ENCODE data around the gene ATG16L1.
"Not testable (repeated sequence)": the region's sequence is repeated elsewhere in the genome, so short reads cannot be mapped to it uniquely, and the experiment has no call there.

Gene ATG16L1

DNA sequence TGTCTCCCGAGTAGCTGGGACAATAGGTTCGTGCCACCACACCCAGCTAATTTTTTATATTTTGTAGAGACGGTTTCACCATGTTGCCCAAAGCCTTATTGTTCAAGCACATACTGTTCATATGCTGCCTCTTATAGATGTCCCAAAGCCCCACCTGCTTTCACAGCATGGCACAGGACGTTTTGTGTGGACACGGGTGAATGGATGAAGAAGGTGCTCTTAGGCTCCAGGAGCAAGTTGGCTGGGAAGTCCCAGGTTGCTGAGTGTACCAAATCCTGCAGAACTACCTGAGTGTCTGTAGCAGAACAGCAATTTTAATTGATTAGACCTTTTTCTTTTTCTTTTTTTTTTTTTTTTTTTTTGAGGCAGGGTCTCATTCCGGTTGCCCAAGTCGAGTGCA lies 45.6 kb downstream of the ATG16L1 start:
- no peak for DNase-seq

DNA sequence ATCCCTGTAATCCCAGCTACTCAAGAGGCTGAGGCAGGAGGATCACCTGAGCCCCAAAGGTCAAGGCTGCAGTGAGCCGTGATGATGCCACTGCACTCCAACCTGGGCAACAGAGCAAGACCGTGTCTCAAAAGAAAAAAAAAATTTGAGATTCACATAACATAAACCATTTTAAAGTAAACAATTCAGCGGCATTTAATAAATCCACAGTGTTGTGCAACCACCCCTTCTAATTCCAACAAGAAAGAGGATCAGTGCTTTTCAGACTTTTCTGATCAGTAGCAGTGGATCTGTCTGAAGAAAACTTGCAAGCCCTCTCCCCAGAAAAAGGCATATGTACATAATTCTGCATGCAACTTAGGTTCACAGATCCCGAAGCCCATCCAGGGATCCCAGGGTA lies 48.9 kb downstream of the ATG16L1 start:
- no peak for DNase-seq

DNA sequence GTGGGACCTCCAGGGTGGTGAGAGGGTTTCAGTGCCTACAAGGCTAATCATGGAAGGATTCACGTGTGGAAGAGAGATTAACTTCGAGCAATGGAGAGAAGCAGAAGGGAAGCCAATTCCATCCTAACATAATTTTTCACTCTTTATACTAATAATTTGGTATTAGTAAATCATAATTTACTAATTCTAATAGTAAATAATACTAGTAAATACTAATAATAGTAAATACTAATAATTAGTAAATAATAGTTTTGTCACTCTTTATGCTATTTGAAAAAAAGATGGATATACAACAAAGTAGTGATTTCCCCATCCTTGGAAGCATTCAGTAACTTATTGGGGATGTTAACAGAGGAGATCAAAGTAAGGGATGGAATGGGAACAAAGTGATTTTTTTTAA lies 49.8 kb downstream of the ATG16L1 start:
- no peak for DNase-seq

DNA sequence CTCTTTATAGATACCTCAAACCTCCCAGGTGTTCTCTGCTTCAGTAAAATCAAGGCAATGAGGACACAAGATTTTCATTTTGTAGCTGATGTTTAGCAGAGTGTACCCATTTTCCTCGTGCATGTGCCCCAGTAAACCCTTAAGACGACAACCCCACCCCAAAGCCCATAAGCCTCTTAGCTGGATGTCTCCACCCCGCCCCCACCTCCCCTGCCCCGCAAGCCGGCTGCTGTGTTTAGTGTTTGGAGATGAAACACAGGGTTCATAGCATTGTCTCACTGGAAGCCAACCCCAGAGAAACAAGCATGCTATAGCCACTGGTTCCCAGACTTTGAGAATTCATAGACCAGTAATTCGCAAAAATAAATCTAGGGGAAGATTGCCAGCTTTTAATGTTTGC lies 50.3 kb downstream of the ATG16L1 start:
- DNase-seq, result no peak

DNA sequence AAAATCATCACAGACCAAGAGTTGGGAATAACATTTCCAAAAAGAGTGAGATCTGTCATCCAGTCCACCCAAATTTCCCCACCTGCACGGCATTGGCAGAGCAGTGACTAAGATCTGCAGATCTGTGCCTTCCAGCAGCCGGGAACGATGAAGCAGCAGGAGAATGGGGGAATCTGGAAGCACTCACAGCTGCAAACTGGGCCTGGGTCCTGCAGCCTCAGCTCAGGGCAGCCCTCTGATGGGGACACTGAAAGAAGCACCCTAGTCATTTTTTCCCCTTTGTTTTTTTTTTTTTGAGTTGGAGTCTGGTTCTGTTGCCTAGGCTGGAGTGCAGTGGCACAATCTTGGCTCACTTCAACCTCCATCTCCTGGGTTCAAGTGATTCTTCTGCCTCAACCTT lies 51.8 kb downstream of the ATG16L1 start:
- no peak for DNase-seq

DNA sequence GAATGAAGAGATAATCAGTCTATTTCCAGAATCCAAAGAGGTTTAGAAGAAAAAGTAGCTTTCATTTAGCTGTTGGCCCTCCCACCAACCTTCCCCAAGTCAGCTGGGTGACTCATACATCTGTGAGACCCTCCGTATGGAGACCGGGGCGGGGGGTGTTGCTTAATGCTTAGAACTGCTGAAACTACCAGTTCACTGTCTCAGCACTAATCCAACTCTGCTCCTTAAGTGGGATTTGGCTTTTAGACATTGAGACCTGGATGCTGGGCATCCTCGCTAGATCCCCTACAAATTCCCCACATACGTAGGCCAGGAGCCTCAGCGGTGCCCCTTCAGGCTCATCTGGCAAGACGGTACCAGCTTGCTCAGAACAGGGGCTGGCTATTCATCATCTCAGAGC lies 56.1 kb downstream of the ATG16L1 start, which contains the start of gene SAG:
Gene SAG (plus strand): TSS at position 252 of the 400 bp plus-strand sequence. CDS start 1,374 bp downstream, outside the sequence.
- no peak for DNase-seq

DNA sequence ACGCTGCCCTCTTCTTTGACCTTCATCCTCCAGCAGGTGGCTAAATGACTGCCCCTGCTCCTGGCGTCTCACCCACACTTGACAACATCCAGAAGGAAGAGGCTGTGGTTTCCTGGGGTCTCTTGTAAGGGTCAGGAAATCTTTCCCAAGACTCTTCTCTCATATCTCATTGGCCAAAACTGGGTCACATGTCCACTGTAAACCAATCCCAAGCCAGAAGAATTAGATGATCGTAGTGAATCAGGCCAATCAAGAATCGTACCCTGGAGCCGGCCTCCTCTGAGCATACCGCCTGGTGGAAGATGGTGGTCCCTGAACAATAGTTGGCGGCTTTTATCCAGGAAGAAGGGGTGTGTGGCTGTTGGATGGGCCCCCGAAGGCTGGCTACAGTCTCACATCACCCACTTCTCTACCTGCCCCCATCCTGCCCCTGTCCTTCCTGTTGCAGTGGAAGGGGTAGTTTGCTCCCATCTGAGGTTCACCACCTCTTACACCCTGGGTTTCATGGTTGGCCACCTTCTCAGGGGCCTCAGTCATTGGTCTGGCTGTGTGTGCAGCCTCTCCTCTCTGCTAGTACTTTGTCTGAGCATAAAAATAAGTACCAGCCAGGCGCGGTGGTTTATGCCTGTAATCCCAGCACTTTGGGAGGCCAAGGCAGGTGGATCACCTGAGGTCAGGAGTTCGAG lies 59.9 kb downstream of the ATG16L1 start:
- DNase-seq, result no peak

DNA sequence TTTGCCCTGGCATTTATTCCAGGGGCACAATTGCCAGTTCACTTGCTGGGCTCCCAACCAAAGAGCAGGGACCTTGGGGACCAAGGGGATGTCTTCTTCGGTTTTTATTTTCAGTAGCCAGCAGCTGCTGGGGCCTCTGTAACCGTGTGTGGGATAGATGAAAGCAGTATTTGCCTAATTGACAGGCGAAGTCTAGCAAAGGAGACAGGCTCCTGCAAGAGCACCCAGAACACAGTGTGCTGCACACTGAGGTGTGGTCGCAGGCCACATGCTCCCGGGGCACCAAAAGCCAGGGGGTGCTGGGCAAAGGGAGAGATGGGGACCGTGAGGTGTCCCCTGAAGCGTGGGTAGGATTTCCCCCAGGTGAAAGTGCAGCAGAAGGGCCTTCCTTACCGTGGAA lies 61.4 kb downstream of the ATG16L1 start:
- DNase-seq, result no peak

DNA sequence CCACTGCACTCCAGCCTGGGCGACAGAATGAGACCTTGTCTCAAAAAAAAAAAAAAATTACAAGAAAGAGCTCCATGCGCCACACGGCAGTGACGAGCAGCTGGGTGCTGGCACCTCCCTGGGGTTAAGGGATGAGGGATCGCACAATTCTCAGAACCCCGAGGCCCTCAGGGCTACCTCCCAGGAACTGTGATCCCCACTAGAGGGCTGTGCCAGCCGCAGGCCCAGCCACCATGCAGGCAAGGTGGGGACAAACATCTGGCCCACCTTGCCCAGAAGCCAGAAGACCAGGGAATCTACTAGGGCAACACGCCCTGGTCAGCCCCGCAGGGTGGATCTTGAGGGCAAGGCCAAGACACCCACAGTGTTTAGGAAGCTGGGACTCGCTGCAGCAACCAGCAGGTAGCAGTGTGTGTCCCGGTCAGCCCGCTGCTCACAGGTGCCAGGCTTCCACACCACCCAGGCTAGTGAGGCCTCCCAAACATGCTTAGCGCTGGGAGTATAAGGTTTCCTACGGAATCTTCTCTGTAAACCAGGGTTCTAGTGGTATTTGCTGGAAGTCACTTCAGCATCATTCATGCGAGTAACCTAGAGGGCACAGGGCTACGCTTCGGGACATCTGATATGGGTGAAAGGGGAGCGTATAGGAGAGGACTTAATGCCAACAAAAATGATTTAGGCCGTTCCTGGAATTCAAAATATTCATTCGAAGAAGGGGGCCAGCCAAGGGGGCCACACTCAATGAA lies 62.9 kb downstream of the ATG16L1 start:
- DNase-seq, result no peak

DNA sequence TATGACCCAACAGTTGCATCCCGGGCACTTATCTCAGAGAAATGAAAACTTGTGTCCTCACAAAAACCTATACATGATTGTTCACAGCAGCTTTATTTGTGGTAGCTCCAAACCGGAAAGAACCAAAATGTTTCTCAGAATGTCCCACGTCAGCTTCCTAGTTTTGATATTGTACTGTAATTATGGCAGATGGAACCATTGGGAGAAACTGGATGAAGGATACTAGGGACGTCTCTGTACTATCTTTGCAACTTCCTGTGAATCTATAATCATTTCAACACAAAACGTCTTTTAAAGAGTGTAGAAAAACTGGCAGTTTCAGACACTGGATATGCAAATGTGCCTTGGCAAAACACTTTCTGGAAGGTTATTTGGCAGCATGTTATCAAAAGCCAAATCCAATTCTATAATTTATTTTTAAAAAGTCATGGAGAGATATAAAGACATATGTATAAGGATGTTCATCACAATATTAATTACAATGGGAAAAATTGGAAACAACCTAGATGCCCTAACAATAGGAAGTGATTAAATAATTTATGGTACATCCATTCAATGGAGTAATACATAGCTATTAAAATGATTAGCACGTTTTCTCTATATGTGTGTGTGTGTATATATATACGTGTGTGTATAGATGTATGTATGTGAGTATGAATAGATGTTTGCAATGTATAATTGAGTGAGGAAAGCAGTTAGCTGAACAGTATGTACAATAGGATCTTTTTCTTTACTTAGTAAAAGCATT lies 65.9 kb downstream of the ATG16L1 start:
- DNase-seq, result no peak

DNA sequence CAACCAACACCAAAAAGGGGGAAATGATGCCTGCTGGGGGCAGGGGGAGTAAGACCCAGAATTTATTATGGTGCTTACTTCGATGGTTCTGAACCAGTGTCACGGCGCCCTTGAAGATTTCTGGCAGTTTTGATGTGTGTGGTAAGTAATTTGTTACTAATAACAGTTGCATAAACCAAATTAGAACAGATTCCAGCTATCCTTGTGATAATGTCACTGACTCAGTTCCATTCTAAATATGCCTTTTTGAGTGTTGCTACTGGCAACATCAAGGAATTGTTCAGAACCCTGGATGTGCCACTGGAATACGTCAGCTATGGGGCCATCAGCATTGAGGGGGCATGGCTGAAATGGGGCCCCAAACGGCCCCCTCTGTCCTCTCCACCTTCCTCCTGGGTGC lies 67.8 kb downstream of the ATG16L1 start:
- no peak for DNase-seq

DNA sequence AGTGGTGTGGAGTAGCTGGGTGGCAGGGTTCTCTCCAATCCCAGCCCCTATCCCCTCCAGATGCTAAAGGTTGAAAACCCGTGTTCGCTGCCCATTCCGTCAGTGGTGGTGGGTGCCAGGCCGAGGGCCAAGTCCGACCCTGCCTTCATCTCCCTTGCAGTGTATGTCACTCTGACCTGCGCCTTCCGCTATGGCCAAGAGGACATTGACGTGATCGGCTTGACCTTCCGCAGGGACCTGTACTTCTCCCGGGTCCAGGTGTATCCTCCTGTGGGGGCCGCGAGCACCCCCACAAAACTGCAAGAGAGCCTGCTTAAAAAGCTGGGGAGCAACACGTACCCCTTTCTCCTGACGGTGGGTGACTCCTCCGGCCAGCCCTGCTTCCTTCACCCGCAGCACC lies 69.0 kb downstream of the ATG16L1 start:
- DNase-seq, result no peak

DNA sequence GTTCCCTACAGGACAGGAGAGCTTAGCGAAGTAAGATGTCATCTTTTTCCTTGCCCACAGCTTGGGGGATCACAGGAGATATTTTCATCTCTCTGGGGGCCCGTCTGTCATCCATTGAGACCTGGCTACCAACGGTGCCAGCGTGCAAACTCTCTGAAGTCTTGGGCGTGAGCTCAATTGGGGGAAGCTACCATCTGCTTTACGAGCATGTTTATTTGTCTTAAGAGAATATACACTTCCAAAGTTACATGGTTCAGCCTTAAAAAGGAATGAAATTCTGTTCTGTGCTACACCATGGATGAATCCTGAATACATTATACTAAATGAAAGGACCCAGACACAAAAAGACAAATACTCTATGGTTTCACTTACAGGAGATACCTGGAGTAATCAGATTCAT lies 69.7 kb downstream of the ATG16L1 start:
- no peak for DNase-seq

DNA sequence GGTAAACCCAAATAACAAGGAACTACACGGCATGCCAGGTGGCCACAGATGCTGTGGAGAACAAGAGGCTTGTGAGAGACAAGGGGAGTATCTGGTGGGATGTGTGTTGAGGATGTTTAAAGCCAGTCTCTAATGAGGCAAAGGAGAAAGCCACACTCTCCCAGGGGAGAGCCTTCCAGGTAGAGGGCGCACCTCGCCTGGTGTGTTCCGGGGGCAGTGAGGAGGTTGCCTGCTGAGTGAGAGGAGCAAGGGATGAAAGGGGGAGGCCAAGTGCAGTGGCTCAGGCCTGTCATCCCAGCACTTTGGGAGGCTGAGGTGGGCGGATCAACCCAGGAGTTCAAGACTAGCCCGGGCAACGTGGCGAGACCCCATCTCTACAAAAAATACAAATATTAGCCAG lies 72.4 kb downstream of the ATG16L1 start:
- no peak for DNase-seq

DNA sequence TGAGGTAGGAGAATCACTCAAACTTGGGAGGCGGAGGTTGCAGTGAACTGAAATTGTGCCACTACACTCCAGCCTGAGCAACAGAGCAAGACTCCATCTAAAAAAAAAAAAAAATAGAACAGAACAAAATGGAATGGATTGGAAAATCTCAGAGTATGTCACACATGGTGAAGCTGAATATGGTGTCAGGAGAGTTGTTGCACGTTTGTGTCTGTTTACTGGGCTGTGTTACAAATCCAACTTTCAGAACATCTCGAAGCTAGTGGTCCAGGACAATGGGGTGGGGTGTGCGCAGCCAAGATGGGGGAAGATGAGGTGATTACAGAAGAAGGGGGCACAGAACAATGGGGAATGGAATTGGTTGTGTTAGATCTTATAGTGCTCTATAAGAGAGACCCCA lies 73.8 kb downstream of the ATG16L1 start:
- no peak for DNase-seq

DNA sequence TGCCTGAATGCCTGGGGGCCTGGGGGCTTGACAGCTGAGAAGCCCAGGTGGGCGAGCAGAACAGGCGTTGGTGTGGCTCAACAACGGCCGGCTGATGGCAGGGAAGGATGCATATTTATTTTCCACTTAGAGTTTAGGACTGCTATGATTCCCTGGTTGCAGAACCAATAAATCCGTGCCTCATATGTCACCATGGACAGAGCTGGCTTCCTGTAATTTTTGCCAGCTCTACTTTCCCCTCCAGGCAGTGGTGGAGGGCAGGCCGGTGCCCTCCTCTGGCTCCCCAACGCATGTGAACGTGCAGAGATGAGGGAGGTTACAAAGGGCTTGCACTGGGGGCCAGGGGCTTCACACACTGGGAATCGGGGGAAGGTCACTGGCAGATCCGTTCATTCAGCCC lies 74.3 kb downstream of the ATG16L1 start:
- DNase-seq, result no peak

DNA sequence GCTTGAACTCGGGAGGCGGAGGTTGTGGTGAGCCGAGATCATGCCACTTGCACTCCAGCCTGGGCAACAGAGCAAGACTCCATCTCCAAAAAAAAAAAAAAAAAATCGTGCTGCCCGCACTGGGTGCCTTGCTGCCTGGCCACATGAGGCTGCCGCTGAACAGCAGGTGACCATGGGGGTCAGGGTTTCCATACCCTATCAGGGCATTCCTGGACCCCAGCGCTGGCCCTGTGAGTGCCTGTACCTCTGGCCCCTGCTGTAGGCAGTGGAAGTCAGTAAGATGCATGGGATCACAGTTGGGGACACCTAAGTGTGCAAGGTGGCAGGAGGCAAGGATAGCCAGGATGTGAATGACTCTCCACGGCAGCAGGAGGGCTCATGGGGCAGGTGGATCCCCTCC lies 75.0 kb downstream of the ATG16L1 start:
- DNase-seq, result no peak

DNA sequence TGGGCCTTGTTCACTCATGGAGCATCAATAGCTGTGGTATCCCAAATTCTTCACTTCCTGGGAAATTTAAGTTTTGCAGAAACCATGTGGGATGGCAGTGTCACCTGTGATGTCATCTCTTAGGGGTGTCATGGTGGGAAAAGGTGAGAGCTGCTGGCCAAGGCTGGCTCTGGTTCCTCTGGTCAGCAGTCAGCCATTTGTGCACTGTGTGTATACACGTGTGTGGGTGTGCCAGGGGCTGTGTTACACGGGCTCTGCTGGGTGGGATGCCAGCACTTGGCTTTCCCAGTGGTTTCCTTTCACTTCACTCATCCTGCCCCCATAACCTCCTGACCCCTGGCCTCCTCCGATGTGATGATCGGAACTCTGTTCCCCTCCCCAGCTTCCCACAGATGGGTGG lies 77.4 kb downstream of the ATG16L1 start:
- DNase-seq, result no peak

DNA sequence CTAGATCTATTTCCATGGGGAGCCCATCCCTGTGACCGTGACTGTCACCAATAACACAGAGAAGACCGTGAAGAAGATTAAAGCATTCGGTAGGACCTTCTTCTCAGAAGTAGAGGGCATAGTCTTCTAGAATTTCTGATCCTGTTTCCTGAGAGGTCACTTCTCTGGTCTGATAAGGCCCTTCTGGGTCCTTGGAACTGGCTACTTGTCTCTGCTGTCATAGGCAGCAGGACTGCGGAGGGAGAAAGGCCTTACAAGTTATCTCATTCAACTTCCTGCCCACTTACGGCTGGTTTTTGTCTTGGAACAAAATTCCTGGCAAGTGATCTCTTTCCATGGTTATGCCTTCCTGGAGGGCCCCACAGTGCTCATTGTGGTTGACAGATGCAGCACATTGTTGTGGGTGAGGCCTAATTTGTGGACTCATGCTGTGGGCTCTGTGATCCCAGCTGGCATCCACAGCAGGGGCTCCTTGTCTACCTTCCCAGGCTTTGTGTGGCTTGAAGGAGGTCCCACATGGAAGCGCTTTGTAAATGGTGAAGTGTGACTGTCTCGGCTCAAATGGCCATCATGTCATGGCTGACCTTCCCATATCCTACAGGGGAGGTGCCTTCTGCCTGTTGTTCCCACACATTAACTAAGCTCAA lies 78.1 kb downstream of the ATG16L1 start:
- DNase-seq, result no peak

DNA sequence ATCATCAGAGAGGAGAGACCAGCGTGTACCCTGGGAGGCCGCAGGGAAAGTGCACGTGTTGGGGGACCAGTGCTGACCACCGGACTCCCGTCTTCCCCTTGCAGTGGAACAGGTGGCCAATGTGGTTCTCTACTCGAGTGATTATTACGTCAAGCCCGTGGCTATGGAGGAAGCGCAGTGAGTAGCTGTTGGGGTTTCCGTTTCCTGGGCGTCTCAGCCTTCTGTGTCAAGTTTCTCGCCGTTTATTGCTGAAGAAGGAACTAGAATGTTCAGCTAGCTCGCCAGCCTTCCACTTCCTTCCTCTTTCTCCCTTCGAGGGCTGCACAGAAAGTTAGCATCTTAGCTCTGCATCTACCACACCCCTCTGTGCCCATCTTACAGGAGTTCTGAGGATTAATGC lies 80.1 kb downstream of the ATG16L1 start:
- no peak for DNase-seq

DNA sequence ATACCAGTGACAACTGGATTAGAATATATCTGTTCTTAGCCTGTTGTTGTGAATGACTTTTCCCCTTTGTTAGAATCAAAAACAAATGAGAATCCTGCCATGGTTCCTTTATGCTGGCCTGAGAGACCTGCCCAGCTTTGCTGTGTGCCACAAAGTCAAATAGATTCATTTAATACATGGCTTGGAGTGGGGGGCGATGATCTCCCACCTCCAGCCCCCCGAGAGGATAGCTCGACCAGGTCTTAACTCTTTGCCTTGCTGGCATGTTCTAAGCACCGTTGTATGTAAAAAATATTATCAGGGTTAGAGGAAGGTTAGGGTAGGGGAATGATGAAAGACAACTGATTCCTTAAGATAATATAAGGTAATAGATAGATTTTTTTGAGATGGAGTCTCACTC lies 80.7 kb downstream of the ATG16L1 start:
- no peak for DNase-seq

DNA sequence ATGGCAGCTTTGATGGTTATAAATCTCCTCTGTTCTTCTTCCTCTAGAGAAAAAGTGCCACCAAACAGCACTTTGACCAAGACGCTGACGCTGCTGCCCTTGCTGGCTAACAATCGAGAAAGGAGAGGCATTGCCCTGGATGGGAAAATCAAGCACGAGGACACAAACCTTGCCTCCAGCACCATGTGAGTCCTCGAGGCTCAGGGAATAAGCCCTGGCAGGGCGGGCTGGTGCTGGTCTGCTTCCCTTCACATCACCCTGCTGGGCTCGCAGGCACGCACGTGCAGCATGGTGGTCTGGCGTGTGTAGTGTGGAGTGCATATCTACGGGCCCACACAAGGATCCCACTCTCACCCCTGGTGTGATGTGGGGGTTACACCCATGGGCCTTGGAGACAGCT lies 83.4 kb downstream of the ATG16L1 start:
- no peak for DNase-seq

DNA sequence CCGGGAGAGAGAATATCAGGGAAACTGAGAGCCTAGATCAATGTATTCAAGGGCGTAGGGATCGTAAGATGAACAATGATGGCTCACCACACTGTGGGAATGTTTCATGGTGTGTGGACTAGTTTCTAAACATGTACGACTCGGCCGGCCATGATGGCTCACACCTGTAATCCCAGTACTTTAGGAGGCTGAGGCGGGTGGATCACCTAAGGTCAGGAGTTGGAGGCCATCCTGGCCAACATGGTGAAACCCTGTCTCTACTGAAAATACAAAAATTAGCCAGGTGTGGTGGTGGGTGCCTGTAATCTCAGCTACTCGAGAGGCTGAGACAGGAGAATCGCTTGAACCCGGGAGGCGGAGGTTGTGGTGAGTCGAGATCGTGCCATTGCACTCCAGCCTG lies 84.6 kb downstream of the ATG16L1 start:
- not testable (repeated sequence) for DNase-seq

DNA sequence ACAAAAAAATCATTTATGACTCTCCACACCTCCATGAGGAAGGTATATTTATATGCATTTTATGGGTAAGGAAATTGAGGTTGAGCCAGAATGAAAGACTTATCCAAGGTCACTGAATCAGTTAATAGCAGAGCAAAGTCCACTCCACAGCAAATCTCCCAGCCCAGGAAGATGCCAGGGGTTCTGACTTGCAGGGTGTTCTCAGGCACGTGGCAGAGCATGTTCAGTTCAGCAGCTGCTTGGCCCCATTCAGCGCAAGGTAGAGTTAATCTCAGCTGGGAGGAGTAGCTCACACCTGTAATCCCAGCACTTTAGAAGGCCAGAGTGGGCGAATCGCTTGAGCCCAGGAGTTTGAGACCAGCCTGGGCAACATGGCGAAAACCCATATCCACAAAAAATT lies 85.1 kb downstream of the ATG16L1 start:
- no peak for DNase-seq
